Ovary (tissue), 9 donors: Measurements from ENCODE around the gene SLC1A2. TPM values are rescaled to one million over a fixed set of nuclear protein-coding genes. Genes with fewer than 3 reads are reported as not detected.

Experiments used
- DNase-seq, 5 donors: peaks; one replicate each; pipeline ENCODE4 v3.0.0-alpha.2; 2019 to 2020
- H3K27ac ChIP-seq, 2 donors: fragments of 200-600 bp; one replicate each; pipeline versions ENCODE4 v1.5.1 to v1.8.0; 2019 to 2022
- H3K27me3 ChIP-seq: fragments of 200-600 bp; one replicate; pipeline ENCODE4 v1.8.0; 2022
- H3K36me3 ChIP-seq: fragments of 200-600 bp; sonication (generic); one replicate; pipeline ENCODE4 v1.5.1; 2019
- H3K4me1 ChIP-seq: one replicate; pipeline ENCODE4 v1.8.1; 2013; ENCODE audit warnings: mild to moderate bottlenecking, moderate library complexity; ENCODE audit not compliant: insufficient read depth
- H3K4me3 ChIP-seq: fragments of 200-600 bp; sonication (generic); one replicate; pipeline ENCODE4 v1.5.1; 2017
- H3K9me3 ChIP-seq, 2 donors: fragments of 200-600 bp in 1 of 2; sonication (generic) in 1 of 2; one replicate each; pipeline versions ENCODE4 v1.5.1 to v1.8.1; 2013 to 2019; ENCODE audit warnings: mild to moderate bottlenecking in 1 of 2, moderate library complexity in 1 of 2
- CTCF ChIP-seq, 3 donors: fragments of 450-650 bp in 2 of 3; fragments of 200-600 bp in 1 of 3; IDR thresholded peaks; one replicate each; pipeline versions ENCODE4 v1.5.1 to v1.8.0; 2016 to 2022; ENCODE audit warnings: antibody characterized with exemption in 3 of 3, mild to moderate bottlenecking in 1 of 3
- EP300 ChIP-seq: sonication (generic); formaldehyde crosslinking; IDR thresholded peaks from one replicate; pipeline ENCODE4 v1.6.1; 2017; ENCODE audit warnings: antibody characterized with exemption
- POLR2A ChIP-seq: fragments of 450-650 bp; IDR thresholded peaks from one replicate; pipeline ENCODE4 v1.6.1; 2017; ENCODE audit warnings: antibody characterized with exemption, mild to moderate bottlenecking, moderate library complexity
- WGBS, 3 donors: extraction: QIAGEN DNeasy Blood & Tissue Kit in 1 of 3; methylation state at CpG; one replicate each; pipeline versions ENCODE4 v1.1.5 to v1.1.7; 2013 to 2017; 5-methylcytosine and 5-hydroxymethylcytosine counted together
- intact Hi-C, 4 donors: fragments of 100-400 bp; cut with DNase I; formaldehyde crosslinking; loops; one replicate each; pipeline versions ENCODE4 v1.11.0 to v1.15.1; 2022 to 2023
- polyA plus RNA-seq, 2 donors: library from polyadenylated mRNA; stranded (reverse); fragments of 200-250 nt in 1 of 2; fragments of 350-450 nt in 1 of 2; fragmentation: Illumina TruSeq in 1 of 2; extraction: RNeasy Lipid Tissue Mini Kit (QIAGEN cat#74804) in 1 of 2; gene quantifications; one replicate each; pipeline ENCODE4 v1.2.3, GENCODE V29; 2013 to 2014
- total RNA-seq, 7 donors: library from RNA; depleted of rRNA in 2 of 7; stranded (reverse); fragments of >200 nt in 2 of 7; fragmentation: NEBNext Ultra II Directional in 3 of 7; extraction: Animal tissue kit (Norgen Biotek cat#: 25700) in 3 of 7; gene quantifications; one replicate each; pipeline versions ENCODE4 v1.1.0 to v1.2.4, GENCODE V29; 2016 to 2023
- donor health status: DM: no; HTN: no; CAD: no; lungs with moderate emphysema.
- donor health status: DM: no; HTN: no; CAD: no.
- donor health status: Bipolar disorder and iron deficiency.
- donor health status: DM: yes; HTN: yes; CAD: no.
- donor health status: DM: no; HTN: no; CAD: no.
- donor health status: DM: yes; HTN: yes; CAD: no.

The SLC1A2 gene
- total and polyA plus RNA-seq, 9 donors = 0.02 to 0.80 (median 0.15) TPM

- H3K36me3 ChIP-seq = no peaks in the 10 kb centered on the region
- H3K9me3 ChIP-seq = no peaks in the 10 kb centered on the region
- H3K27me3 ChIP-seq = no peaks in the 10 kb centered on the region
- no peak for TF ChIP-seq EP300
- no peak for TF ChIP-seq CTCF (IDR thresholded peaks at IDR 0.05)
- no peak for TF ChIP-seq POLR2A
- no peak overlapping the region for H3K4me3 ChIP-seq
- DNase-seq = no peak
- WGBS, 3 donors = 73 to 80% (median 78%) methylated on average over 3 of the region's 3 CpGs
- H3K4me1 ChIP-seq = no peaks in the 10 kb centered on the region
- intact Hi-C loops = no loop called here
- no peak overlapping the region for H3K27ac ChIP-seq
Observed at GRCh38 chr11:35324981-35325380, 94.4 kb downstream of the SLC1A2 start.

- Histone ChIP-seq H3K9me3 (no peaks in the 10 kb centered on the region), H3K27me3 (no peaks in the 10 kb centered on the region), H3K27ac (no peak overlapping the region), H3K36me3 (no peaks in the 10 kb centered on the region), H3K4me1 (no peaks in the 10 kb centered on the region), H3K4me3 (no peak overlapping the region)
- DNase-seq = no peak
- intact Hi-C loops = no loop called here
- TF ChIP-seq POLR2A = no peak
- TF ChIP-seq CTCF (IDR thresholded peaks at IDR 0.05) = no peak
- no peak for TF ChIP-seq EP300
Observed at GRCh38 chr11:35324183-35324886, 95.0 kb downstream of the SLC1A2 start.

GRCh38 chr11:35323076-35323868, 96.1 kb downstream of the SLC1A2 start:
- DNase-seq = no peak
- Histone ChIP-seq H3K9me3 (no peaks in the 10 kb centered on the region), H3K27me3 (no peaks in the 10 kb centered on the region), H3K27ac (no peak overlapping the region), H3K4me1 (no peaks in the 10 kb centered on the region), H3K4me3 (no peak overlapping the region), H3K36me3 (no peaks in the 10 kb centered on the region)
- TF ChIP-seq POLR2A = no peak
- TF ChIP-seq CTCF (IDR thresholded peaks at IDR 0.05) = no peak
- no peak for TF ChIP-seq EP300
- intact Hi-C loops = no loop called here
- 77 to 86% (median 80%) methylated on average over 9 of the region's 9 CpGs for WGBS, 3 donors

- no peak for DNase-seq
- Histone ChIP-seq H3K4me3 (no peak overlapping the region), H3K9me3 (no peaks in the 10 kb centered on the region), H3K4me1 (no peaks in the 10 kb centered on the region), H3K27ac (no peak overlapping the region), H3K36me3 (no peaks in the 10 kb centered on the region), H3K27me3 (no peaks in the 10 kb centered on the region)
- 81 to 89% (median 85%) methylated on average over 3 of the region's 3 CpGs for WGBS, 3 donors
- intact Hi-C loops = no loop called here
- no peak for TF ChIP-seq POLR2A
- TF ChIP-seq EP300 = no peak
- no peak for TF ChIP-seq CTCF (IDR thresholded peaks at IDR 0.05)
Observed at GRCh38 chr11:35322318-35322979, 96.9 kb downstream of the SLC1A2 start.
